Activated gamma-delta T cell (primary cell): ENCODE data around the gene NINJ2.

ENCODE experiments used
- DNase-seq: peaks from one replicate; lab custom pipeline; 2025; lab: John Stamatoyannopoulos, UW

NINJ2 gene

DNA sequence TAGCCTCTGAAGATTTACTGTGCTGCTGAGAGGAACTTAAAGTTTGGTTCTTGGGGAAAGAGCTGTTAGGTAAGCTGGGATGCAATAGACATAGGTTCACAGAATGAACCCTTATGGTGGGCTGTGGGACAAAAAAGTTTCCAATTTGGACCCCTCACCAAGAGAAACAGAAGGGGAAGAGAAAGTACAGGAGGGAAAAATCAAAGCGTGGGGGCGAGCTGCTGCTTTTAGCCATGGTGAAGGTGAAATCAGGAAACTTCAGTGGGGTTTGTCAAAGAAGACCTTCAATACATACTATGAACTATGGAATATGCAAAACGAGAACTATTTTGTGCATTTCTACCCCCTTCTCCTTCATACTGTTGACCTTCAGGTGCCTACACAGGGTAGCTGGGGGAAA, 10.6 kb upstream of the NINJ2 start:
- no peak for DNase-seq

DNA sequence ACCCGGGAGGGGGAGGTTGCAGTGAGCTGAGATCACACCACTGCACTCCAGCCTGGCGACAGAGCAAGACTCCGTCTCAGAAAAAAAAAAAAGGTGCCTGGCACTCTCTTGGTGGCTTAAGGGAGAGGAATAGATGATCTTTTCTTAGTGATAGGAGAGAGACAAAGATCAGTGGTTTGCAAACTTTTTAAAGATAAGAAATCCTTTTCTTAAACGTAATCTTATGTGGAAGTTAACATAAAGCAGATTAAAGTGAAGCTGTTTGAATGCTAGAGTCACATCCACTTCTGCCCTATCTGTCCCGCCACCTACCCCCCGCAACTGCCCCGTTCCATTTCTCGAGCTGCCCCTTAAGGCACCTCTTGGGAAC, 6.3 kb upstream of the NINJ2 start:
- DNase-seq, result no peak

DNA sequence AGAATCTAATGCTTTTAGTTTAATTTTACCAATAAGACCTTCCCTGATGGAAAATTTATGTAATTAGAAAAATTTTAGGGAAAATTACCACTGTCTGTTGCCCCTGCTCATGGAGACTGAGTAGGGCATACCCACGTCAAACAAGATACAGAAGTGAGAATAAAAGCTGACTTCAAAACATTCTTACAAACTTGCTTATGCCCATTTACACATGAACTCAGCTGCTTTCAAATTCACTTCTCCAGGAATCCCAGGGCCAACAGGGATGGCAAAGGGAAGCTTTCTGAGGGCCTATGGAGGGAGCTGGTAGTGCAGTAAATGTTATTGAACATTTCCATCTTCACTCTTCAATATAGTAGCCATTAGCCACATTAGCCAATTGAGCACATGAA, 4.8 kb upstream of the NINJ2 start:
- no peak for DNase-seq

DNA sequence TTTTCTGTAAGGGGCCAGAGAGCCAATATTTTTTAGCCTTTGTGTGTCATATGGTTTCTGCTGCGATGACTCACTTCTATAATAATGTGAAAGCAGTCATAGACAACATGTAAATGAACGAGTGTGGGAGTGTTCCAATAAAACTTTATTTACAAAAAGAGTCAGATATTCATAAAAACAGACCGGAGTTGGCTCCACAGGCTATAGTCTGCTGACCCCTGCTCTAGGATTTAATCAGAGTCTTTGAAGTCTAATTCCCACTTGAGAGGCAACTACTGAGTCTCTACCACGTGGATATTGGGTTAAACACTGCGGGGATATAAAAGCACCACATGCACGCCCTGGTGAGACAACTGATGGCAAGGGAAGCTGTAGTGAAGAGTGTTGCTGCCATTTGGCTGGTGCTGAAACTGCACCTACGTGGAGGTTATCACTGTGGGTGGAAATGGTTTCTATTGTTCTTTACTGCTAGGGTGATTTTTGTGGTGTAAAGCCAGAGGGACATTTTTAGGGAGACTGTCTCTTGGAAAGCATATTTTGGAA, 3.6 kb upstream of the NINJ2 start:
- no peak for DNase-seq

DNA sequence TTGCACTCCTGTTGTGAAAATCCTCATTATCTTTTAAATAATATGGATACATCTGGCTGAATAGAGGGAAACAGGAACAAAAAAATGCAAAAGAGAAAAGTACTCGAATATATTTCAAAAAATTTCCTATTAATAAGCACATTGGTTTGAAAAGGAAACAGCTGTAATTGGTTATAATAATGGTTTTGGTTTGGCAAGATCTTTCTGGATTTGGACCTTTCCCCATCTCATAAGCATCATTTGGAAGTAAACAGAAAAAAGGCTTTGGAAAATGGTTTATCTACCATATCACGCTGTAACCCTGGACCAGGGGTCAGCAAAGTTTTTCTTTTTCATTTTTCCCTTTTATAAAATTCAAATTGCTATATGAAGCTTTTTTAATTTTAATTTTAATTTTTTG, 2.8 kb upstream of the NINJ2 start:
- DNase-seq, result no peak

DNA sequence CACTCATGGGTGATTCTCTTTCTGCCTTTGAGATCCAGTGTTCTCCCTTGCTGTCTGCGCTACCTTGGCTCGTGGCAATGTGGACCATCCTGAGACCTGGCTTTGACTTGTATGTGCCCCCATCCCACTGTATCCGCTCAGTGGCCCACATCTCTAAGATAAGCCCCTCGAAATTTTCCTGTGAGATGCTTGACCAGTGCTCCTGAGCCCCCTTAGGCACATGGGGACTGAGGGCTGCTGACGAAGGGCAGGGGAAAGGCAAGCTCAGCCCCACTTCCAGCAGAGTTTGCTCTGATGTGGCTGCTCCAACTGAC, 1.5 kb upstream of the NINJ2 start:
- no peak for DNase-seq

DNA sequence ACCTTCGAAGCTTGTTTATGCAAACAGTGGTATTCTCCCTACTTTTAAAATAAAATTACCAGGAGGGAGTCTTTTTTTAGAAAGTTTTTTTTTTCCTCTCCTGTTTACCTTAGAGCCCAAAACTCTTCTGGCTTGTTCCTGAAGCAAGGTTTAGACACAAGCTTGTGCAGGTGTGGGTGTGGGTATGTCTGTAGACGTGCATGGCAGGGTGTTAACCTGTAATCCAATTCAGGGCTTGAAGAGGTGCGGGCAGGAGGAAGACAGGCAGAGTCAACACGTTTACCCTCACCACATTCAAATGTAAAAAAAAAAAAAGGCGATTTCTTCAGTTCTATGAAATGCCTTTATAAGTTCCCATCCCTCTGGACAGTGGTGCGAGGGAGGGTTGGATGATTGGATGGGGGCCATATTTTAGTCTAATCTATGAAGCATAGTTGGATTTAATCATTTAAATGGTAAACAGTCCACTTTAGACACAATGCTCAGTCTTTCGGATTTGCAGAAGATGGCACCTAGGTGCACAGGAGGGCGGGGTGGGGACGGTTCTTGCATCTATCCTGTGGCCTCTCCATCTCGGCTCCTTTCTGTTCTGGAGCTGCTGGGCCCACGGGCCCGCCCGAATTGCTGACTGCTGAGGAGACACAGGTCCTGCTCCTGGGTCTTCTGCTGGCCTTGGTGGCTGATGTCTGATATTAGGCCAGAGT, 982 bp upstream of the NINJ2 start:
- no peak for DNase-seq

DNA sequence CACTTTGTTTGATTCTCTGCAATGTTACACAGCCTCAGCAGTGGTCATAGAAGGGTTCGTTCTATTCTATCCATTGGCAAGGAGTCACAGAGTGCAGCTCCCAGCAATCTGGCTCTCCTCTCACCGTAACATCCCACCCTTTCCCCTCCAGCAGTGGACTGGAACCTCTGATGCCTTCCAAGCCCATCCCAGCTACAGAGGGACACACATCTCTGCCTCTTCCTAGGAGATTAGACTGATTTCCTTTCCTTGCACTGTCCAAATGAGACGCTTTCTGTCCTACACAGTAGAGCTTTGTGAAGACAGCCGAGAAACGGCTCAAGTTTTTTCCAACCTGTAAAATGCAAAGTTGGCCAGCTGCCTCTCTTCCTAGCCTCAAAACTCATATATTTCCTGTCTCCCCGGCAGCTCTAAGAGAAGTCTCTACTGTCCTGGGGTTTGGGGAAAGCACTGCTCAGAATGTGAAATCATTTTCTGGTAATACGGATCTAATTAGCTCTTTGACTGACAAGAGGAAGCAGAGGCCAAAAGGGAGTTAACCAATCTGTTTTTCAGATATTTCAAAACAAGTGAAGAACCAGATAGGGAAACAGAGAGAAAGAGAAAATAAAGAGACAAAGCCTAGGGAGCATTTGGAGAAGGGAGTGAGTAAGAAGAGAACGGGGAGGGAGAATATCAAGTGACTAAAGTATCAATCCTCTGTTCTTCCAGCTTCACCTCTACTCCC, 516 bp downstream of the NINJ2 start:
- DNase-seq, result no peak

DNA sequence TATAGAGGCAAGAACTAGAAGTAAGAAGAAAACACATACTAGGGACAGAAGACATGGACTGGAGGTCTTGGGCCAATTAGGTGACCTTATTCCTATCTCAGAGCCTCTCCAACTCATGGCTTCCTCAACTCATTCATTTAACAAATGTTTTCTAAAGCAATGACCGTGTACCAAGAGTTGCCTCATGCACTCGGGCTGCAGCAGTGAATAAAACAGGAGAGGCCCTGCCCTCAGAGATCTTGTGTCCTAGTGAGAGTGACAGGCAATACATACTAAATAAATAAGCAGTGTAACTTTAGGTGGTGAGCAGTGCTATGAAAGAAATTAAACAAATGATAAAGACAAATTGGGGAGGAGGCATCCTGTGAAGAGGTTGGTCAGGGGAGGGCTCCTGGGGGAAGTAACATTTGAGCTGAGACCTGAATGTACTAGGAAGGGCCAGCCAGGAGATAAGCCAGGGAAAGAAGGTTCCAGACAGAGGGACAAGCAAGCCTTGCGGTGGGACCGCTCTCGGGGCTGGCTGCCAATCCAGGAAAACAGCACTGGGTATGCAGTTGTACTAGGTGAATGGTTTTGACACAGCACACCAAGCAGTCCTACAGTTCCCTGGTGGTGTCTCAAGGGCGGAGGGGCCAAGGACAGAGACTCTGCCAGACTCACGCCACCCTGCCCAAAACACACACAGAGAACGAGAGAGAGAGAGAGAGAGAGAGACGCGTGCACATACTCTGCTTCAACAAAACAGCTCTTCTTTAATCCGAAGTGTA, 1.3 kb downstream of the NINJ2 start:
- DNase-seq, result no peak

DNA sequence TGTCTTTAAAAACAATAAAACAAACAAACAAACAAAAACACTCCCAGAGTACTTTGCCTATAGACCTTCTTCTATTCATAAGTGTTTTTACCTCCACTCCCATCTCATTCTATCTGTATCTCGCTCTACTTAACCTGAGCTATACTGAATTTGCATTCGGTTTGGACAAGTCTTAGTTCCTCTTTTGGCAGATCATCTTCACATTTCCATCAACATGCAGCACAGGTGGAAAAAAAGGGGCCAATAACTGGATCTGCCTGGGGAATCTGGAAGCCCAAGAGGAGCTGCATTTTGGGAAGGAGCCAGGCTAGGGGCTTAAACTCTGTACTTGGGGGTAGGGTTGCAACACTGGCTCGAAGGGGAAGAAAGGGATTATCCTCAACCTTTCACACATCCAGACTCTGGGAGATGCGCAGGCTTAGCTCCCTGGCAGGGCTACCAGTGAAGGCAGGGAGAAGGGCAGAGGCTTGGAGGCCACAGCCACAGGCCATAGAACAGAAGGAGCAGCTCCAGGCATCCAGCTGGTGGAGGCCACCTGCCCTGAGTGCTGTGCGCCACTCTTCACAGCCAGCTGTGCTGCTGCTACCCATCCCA, 4.1 kb downstream of the NINJ2 start:
- DNase-seq, result no peak

DNA sequence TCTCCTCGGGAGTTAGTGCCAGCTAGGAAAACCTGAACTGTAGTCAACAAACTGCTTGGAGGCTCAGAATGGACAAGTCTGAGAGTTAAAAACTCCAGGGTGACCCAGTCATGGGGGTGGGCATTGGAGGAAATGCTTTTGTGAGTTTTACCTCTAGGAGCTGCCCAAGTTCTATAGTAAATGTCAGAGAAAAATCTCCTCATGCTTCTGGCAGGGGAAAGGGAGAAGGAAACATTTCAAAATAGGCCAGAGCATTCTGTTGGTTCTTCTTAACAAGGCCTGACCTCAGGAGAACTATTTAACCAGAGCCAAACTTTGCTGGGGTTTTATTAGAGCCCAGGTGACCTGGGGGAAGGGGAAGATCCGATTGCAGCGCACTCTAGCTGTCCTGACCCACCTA, 12.3 kb downstream of the NINJ2 start:
- no peak for DNase-seq

DNA sequence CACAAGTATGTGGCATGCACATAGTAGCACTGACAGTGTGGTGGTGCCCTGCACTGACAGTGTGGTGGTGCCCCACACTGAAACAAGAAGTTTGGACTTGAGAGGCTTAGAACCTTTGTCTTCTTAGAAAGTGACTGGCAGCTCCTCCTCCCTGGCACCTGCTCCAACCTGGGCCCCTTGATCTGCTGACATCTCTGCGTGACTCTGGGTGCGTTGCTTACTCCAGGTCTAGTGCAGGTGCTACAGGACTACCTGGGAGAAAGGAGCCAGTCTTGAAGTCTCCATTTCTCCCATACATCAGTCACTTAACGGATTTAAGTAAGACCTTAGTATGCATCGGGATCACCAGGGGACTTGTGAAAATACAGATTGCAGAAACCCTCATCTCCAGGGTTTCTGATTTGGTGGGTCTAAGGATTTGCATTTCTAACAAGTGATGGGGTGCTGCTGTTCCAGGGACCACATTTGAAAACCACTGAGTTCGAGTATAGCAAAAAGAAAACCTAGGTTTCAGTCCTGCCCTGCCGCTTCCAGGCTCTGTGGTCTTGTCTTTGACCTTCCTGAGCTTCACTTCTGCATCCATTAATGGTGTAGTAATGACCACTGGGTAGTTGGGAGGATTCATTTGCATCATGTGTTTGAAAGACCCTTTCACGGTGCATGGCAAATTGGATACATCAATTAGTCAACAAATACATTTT, 15.7 kb downstream of the NINJ2 start:
- DNase-seq, result no peak

DNA sequence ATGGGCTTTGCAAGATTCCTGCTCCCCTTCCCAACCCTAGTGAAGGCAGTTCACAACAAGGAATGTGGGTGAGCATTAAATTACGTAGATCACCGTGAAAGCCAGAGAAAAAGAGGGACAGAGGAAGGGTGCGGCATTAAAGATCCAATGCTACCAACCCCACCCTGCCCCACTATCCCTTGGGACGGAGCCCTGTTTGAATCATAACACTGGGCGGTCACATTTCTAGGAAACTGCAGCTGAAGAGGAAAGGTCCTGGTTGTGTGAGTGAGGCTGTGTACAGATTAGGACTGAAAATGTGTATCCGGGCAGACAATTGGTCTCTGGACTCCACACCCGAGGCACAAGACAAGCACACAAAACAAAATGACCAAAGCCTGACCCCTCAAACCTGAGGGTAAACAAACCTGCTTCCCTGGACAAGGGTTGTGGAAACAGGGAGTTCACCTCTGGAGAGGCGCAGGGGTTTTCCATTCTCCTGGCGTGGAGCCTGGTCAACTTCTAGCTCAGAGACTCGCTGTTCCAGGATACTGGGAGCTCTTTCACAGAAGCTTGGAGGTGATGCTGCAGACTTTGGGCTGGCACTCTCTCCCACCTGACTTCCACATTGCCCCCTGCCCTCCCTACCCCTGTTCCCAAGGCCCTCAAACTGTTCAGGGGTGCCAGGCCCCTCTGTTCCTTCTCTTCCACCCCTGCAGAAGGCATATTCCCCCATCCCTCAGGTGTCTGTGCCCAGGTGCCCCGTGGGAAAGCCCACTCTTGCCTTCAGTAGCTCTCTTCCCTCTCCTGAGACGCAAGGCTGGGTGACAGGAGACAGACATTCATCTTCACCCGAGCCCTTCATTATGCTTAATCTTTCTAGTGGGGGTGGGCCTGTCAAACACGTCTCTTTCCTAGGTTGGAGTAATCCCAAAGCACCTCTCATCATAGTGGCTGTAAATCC, 16.5 kb downstream of the NINJ2 start:
- no peak for DNase-seq

DNA sequence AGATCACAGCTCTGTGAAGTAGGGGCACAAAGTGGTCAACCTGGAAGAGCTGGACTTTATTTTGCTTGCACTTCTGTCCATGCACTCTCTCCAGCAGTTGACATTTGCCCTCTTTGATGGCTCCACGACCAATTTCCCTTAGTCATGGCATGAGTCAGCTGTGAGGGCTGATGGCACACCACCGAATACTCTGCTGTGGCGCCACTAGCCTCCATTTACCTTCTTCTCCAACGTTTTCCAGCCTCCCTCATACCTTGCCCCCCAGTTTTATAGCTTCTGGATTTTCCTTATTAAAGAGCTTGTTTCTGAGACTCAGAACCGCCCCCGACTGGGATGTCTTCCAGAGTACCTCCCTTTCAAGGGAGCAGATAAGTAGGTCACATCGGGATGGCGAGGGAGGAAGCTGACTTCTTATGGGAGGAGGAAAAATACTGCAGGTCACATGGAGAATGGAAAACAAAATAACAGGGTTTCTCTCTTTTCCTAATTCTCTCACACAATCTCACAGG, 17.6 kb downstream of the NINJ2 start:
- DNase-seq, result no peak

DNA sequence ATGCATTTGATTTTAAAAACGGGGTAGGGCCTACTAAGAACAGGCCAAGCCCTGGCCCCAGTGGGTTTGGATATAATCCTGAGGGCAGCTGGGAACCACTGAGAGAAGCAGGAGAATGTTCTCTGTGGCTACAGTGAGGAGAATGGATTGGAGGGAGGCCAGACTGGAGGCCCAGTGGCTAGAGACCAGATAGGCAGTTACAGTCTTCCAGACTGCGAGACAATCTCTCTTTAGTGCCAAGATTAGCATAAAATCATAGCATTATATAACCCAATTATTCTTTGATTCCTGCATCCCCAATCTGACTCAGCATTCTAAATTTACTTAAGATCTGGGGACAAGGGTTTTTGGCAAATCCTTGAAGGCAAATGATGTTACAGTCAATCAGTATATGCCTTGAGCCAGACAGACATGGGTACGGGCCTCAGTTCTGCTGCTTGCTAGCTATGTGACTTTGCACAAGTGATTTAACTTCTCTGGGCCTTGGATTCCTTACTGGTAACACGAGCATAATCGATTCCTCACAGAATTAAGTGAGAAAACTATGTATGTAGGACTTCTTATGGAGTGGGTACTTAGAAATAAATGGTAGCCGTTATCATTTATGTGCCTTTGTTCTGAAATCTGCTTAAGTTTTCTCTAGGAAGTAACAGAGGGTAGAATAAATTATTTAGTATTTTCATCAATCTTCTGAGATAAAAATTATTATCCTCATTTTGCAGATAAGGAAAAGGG, 18.3 kb downstream of the NINJ2 start:
- DNase-seq, result no peak

DNA sequence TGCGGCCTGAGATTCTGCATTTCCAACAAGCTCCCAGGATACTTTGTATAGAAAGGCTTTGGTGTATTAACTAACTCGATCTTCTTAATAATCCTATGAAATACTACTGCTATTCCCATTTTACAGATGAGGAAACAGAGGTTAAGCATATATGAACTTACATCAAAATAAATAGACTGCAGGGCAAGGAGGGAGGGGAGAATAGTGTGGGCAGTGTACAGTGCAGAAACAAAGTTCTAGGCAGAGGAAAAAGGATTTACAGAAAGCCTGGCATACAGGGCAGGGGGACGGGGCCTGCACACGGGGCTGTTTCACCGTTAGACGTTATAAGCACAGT, 19.0 kb downstream of the NINJ2 start:
- no peak for DNase-seq

DNA sequence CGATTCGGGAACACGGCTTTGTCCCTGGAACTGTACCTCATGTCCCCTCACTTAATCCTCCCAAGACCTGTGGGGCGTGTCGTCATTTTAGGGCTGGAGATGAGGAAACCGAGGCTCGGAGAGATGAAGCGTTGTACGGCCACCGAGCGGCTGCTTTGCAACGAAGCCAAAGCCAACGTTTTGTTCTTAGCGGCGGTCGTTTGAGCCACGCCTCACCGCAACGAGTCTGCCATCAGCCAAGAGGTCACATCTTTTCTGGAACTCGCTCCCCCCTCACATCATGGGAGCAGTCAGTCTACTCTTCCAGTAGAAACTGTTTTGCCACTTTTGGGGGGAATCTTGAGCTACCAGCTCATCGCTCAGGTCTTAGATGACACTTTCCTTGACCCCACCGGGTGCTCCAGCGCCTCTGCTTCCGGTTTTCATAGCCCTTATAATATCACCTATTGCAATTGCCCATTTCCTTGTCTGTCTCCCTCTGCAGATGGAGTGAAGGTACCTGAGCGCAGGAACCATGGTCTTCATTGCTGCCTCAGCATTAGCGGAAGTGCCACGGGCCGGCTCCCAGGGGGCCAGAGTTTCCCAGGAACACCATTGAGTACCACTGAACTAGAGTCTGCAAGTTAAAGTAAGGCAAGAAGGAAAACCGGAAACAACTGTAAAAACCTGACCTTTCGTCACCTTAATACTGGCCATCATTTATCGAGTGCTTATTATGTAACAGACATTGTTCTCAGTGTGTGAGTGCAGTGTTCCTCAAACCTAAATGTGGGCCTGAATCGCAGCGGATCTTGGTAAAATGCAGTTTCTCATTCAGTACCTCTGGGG, 19.6 kb downstream of the NINJ2 start:
- no peak for DNase-seq

DNA sequence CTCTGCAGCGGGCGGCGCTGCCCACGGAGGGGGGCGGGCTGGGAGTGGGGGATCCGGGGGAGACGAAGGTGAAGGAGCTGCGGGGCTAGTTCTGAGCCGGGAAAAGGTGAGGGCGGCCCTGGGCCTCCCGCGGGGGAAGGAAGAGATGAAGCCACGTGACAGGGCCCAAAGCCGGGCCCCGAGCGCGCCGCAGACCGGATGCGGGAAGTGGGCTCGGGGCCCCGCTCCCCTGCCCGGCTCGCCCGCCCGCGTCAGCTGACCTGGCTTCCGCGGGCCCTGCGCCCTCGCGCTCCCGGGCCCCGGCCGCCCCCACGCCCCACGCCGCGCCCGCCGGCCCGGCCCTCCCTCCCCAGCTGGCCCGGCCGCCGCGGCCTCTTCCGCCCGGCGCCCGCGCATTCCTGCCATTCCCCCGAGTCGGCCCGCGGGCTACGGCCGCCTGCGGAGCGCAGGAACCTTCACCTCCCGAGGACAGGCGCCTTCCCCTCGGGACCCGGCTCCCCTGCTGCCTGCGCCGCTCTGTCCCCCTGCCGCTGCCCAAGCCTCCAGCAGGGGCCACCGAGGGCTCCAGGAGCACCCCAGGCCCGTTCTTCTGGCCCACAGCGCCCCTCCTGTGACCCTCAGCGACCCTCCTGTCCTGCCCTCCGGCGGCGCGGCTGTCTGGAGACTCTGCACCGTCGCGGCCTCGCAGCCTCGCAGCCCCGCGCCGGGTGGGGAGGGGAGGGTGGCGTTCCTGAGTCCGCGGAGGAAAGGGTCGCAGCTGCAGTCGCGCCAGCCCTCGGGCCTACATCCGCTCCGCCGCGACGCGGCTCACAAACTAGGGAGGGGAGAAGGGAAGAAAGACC, 20.4 kb downstream of the NINJ2 start:
- DNase-seq, result peak; percentile 76
